Stimulated activated CD4-positive, alpha-beta T cell treated with anti-CD3 and anti-CD28 coated beads, Interleukin-12 subunit alpha, Interleukin-12 subunit beta, amount 100 ng/mL, for 48 hours (primary cell): ENCODE measurements around the gene CENPN.

Experiments
- DNase-seq, 3 donors: peaks; one replicate each; pipeline ENCODE4 v3.0.0-alpha.2; 2020; ENCODE audit warnings: low read depth in 2 of 3, low spot score in 1 of 3

The CENPN gene

GRCh38 chr16:81029930-81030604, 23.1 kb downstream of the CENPN start:
- no peak for DNase-seq

- DNase-seq = peak; percentile 59 to 84 (median 76)
Observed at GRCh38 chr16:81035398-81035974, 28.5 kb downstream of the CENPN start, which contains the start of gene ATMIN. Gene ATMIN, plus strand, starts transcription at chr16:81035842. Its CDS starts 29 bp downstream, at chr16:81035871.

- peak in 2 of 3 donors; percentile 5 to 30 for DNase-seq
Observed at GRCh38 chr16:81035975-81036750, 29.1 kb downstream of the CENPN start.

- DNase-seq = no peak
Observed at GRCh38 chr16:81036751-81037350, 29.8 kb downstream of the CENPN start.

- DNase-seq = no peak
Observed at GRCh38 chr16:81040131-81040530, 33.1 kb downstream of the CENPN start.

- no peak for DNase-seq
Observed at GRCh38 chr16:81040842-81041241, 33.8 kb downstream of the CENPN start.

GRCh38 chr16:81041696-81042095, 34.7 kb downstream of the CENPN start:
- DNase-seq = no peak

GRCh38 chr16:81042821-81043220, 35.8 kb downstream of the CENPN start:
- DNase-seq = no peak

GRCh38 chr16:81053761-81054160, 46.7 kb downstream of the CENPN start:
- no peak for DNase-seq

- no peak for DNase-seq
Observed at GRCh38 chr16:81060576-81061306, 53.7 kb downstream of the CENPN start.

- DNase-seq = no peak
Observed at GRCh38 chr16:81061307-81061640, 54.3 kb downstream of the CENPN start.

- DNase-seq = no peak
Observed at GRCh38 chr16:81061871-81062608, 55.0 kb downstream of the CENPN start.

GRCh38 chr16:81066681-81067080, 59.7 kb downstream of the CENPN start:
- DNase-seq = no peak

GRCh38 chr16:81067166-81067565, 60.2 kb downstream of the CENPN start:
- DNase-seq = no peak

- no peak for DNase-seq
Observed at GRCh38 chr16:81069063-81069462, 62.0 kb downstream of the CENPN start.

GRCh38 chr16:81070979-81071378, 64.0 kb downstream of the CENPN start:
- DNase-seq = no peak

- no peak for DNase-seq
Observed at GRCh38 chr16:81071805-81072204, 64.8 kb downstream of the CENPN start.

- DNase-seq = no peak
Observed at GRCh38 chr16:81073560-81074330, 66.7 kb downstream of the CENPN start.

GRCh38 chr16:81076566-81077075, 69.6 kb downstream of the CENPN start:
- DNase-seq = peak; percentile 86 to 97 (median 91)
